GM19023 (cell line): ENCODE data around the gene DOCK7.
A peak's percentile ranks its signal among the peaks of the same experiment; 100 is the strongest.

Source experiments
- ATAC-seq: cut with Tn5 transposase; IDR thresholded peaks from one replicate; pipeline ENCODE4 v1.9.1; 2021; ENCODE audit warnings: mild to moderate bottlenecking, moderate library complexity; ENCODE audit not compliant: unreplicated experiment

DOCK7 gene

GRCh38 chr1:62452951-62453350, 235.2 kb downstream of the DOCK7 start:
- no peak for ATAC-seq

- ATAC-seq, result no peak
These were observed 237.9 kb downstream of the DOCK7 start for GRCh38 chr1:62450301-62450700.

DNA sequence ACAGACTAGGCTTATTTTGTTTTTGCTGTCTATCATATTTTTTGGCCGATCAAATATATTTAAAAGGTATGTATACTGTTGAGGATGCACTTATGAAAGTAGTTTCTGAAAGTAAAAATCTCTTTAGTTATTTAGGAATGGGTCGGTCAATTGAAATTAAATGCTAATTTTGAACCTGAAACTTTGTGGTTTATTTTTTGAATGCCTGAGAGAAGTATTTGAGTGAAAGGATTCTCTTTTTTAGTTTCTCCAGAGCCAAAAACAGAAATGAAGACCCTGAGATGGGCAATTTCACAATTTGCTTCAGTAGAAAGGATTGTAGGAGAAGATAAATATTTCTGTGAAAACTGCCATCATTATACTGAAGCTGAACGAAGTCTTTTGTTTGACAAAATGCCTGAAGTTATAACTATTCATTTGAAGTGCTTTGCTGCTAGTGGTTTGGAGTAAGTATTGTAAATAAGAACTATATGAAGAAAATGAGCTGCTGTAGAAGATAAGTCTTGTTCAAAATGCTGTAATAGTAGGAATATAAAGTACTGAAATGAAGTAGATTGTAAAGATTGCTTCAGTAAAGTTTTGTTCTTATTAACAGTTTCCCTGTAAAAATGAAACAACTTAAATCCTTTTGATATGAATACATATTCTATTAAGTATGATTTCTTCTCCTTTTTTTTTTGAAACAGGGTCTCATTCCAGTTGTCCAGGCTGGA, 239.8 kb downstream of the DOCK7 start:
- no peak for ATAC-seq

DNA sequence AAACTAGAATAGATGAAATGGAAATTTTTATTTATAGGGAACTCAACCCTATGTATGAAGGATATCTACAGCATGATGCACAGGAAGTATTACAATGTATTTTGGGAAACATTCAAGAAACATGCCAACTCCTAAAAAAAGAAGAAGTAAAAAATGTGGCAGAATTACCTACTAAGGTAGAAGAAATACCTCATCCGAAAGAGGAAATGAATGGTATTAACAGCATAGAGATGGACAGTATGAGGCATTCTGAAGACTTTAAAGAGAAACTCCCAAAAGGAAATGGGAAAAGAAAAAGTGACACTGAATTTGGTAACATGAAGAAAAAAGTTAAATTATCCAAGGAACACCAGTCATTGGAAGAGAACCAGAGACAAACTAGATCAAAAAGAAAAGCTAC, 243.5 kb downstream of the DOCK7 start:
- no peak for ATAC-seq

GRCh38 chr1:62439652-62440371, 248.4 kb downstream of the DOCK7 start:
- ATAC-seq, result no peak

DNA sequence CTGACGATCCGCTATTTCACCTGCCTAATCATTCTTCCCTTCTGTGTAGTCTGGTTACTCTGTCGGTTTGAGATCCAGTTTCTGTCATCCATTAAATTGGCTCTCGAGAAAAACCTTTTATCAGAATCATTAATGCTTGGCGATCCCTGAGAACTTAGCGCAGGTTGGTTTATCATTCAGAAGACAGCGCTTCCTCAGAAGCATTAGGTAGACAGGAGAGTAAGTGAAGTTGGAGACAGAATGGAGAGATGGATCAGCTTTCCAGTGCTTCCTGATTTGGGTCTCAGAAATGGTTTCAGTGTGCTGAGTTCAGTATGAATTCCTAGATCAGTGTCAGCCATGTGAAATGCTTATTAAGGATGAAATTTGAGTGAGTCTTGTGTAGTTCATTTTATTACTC, 250.0 kb downstream of the DOCK7 start:
- ATAC-seq, result no peak

- peak; percentile 1 for ATAC-seq
These were observed 250.8 kb downstream of the DOCK7 start for GRCh38 chr1:62437273-62437940.

- peak; percentile 74 for ATAC-seq
These were observed 251.5 kb downstream of the DOCK7 start, which contains the start of gene USP1 for GRCh38 chr1:62436466-62437272. Gene USP1, plus strand, starts transcription at chr1:62437049. Its CDS starts 2,819 bp downstream, at chr1:62439868.

GRCh38 chr1:62436039-62436465, 252.1 kb downstream of the DOCK7 start:
- peak; percentile 69 for ATAC-seq

DNA sequence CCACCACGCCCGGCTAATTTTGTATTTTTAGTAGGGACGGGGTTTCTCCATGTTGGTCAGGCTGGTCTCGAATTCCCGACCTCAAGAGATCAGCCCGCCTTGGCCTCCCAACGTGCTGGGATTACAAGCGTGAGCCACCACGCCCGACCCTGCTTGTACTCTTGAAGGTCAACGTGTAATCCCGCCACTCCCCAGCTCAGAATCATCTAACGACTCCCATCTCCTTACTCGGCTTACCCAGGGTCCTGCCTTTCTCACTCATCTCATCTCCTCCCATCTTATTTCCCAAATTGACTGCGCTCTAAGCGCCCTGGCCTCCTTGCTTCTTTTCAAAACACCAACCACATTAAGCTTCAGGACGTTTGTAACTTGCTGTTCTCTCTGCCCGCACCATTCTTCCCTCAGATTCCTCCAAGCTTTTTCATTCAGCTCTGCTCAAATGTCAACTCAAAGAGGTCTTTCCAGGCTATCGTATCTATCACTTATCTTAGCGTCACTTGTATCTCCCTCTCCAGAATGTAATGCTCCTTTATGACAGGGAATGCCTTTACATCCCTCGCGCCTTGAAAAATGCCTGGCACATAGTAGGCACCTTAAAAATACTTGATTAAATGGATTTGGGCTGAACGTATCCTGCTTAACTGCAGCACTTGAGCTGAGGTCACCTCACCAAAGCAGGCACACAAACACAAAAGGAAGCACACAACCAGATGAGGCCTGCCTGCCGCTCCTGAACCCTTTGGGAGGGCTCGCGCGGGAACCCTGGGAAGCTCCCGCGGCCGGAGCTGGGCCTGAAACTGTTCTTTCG, 252.8 kb downstream of the DOCK7 start:
- no peak for ATAC-seq

GRCh38 chr1:62434618-62435001, 253.6 kb downstream of the DOCK7 start:
- no peak for ATAC-seq

- ATAC-seq, result no peak
These were observed 254.1 kb downstream of the DOCK7 start for GRCh38 chr1:62433861-62434617.

GRCh38 chr1:62429581-62429980, 258.6 kb downstream of the DOCK7 start:
- ATAC-seq, result no peak

- no peak for ATAC-seq
These were observed 259.8 kb downstream of the DOCK7 start for GRCh38 chr1:62428351-62428750.

DNA sequence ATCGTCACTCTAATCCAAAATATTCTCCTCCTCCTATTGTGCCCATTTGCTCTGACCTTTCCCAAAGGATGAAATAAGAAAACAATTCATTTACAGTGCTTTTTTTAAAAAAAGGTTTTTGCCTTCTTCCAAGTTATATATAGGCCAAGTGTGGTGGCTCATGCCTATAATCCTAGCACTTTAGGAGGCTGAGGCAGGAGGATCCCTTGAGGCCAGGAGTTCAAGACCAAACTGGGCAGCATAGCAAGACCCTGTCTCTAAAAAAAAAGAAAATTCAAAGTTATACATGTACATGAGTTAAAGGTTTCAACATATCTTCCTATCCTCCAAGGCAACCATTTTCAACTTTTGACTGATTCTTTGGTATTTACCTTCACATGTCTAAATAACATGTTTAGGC, 261.4 kb downstream of the DOCK7 start:
- ATAC-seq, result no peak

DNA sequence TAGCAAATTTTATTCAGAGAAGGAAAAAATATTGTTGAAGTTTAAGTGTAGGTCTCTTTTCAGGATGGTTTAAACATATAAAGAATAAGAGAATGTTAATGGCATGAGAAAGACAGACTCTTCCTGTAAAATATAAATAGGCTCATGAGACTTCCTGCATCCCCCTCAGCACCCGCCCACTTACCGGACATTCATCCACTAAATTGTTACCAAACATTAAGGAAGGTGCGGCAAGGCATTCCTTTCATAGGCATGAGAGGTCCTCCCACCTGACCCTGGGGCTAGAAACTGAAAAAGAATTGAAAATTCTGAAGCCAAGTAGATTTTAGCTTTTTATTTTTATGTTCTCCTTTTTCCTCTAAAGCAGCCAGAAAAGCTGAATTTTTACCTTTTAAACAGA, 261.9 kb downstream of the DOCK7 start:
- no peak for ATAC-seq

DNA sequence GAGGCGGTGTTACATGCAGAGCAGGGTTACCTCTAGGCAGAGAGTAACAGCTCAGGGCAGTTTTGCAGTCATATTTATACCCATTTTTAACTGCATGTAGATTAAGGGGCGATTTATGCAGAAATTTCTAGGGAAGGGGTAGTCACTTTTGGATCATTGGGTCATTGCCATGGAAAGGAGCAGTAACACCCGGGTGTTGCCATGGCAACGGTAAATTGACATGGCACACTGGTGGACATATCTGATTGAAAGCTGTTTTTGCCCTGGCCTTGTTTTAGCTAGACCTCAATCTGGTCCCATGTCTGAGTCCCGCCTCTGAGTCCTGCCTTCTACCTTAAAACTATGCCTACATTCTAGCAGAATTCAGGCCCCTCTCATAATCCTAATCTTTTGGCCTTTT, 263.1 kb downstream of the DOCK7 start:
- no peak for ATAC-seq

DNA sequence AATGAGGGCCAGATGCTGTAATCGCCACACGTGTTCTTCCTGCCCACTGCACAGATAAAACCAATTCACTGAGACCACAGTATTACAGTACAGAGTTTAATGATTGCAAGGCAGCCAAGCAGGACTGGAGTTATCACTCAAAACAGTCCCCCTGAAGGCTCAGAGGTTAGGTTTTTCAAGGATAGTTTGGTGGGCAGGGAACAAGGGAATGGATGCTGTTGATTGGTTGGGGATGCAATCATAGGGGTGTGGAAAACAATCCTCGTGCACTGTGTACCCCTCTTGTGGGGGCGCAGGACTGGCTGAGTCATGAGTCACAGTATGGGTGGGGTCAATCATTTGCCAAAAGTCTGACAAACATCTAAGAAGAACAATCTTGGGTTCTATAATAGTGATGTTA, 263.8 kb downstream of the DOCK7 start:
- ATAC-seq, result no peak

GRCh38 chr1:62423580-62424242, 264.5 kb downstream of the DOCK7 start:
- no peak for ATAC-seq
